ENCODE measurements around the gene DBNDD1. TPM values are rescaled to one million over a fixed set of nuclear protein-coding genes. Genes with fewer than 3 reads are reported as not detected.

Gene DBNDD1
- total RNA-seq, 2 experiments from 2014 or later, result 0.52 to 0.96 TPM

- Mint-ChIP-seq H3K9me3 (no peaks in the 10 kb centered on the region), H3K36me3 (ENCODE audit: low read depth) (no peaks in the 10 kb centered on the region), H3K4me3 (no peak overlapping the region), H3K4me1 (ENCODE audit: low read depth) (peaks cover 15% of the 10 kb centered on the region), H3K27me3 (no peaks in the 10 kb centered on the region), H3K27ac (no peak overlapping the region)
- CTCF ChIA-PET, result interaction anchor here (1.8 kb wide), 1 partner anchor 14 kb away, joined by 5 read pairs; no protein-coding TSS in a partner anchor
- ATAC-seq, result no peak
- POLR2A ChIA-PET, result no interaction called here
- intact Hi-C loops (cut with micrococcal nuclease), result no loop called here
- TF ChIP-seq, protein P1, sequence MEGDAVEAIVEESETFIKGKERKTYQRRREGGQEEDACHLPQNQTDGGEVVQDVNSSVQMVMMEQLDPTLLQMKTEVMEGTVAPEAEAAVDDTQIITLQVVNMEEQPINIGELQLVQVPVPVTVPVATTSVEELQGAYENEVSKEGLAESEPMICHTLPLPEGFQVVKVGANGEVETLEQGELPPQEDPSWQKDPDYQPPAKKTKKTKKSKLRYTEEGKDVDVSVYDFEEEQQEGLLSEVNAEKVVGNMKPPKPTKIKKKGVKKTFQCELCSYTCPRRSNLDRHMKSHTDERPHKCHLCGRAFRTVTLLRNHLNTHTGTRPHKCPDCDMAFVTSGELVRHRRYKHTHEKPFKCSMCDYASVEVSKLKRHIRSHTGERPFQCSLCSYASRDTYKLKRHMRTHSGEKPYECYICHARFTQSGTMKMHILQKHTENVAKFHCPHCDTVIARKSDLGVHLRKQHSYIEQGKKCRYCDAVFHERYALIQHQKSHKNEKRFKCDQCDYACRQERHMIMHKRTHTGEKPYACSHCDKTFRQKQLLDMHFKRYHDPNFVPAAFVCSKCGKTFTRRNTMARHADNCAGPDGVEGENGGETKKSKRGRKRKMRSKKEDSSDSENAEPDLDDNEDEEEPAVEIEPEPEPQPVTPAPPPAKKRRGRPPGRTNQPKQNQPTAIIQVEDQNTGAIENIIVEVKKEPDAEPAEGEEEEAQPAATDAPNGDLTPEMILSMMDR (IDR thresholded peaks at IDR 0.05), result no peak
- no peak for DNase-seq
Measured at GRCh38 chr16:90005956-90006663, 13.1 kb downstream of the DBNDD1 start.

GRCh38 chr16:90004577-90004976 lies 14.7 kb downstream of the DBNDD1 start:
- intact Hi-C loops (cut with micrococcal nuclease), result no loop called here

GRCh38 chr16:90002759-90003158 lies 16.5 kb downstream of the DBNDD1 start:
- intact Hi-C loops (cut with micrococcal nuclease), result no loop called here
- ChIA-PET POLR2A (no interaction called here), CTCF (no interaction called here)
- ATAC-seq (no peak), DNase-seq (no peak)
- Mint-ChIP-seq H3K36me3 (ENCODE audit: low read depth) (peaks cover 1% of the 10 kb centered on the region), H3K9me3 (no peaks in the 10 kb centered on the region), H3K4me3 (no peak overlapping the region), H3K27ac (no peak overlapping the region), H3K4me1 (ENCODE audit: low read depth) (no peaks in the 10 kb centered on the region), H3K27me3 (no peaks in the 10 kb centered on the region)
- TF ChIP-seq, protein P1 (IDR thresholded peaks at IDR 0.05), result no peak

More at GRCh38 chr16:90004577-90004976, 14.7 kb downstream of the DBNDD1 start:
- DNase-seq, result no peak
- no peak overlapping the region for H3K27ac Mint-ChIP-seq
- peaks cover 11% of the 10 kb centered on the region for H3K4me1 Mint-ChIP-seq (ENCODE audit: low read depth)
- no peaks in the 10 kb centered on the region for H3K36me3 Mint-ChIP-seq (ENCODE audit: low read depth)
- ChIA-PET POLR2A (interaction anchor here (0.9 kb wide), 1 partner anchor 11 kb away, joined by 5 read pairs; no protein-coding TSS in a partner anchor), CTCF (interaction anchor here (1.8 kb wide), 1 partner anchor 16 kb away, joined by 5 read pairs; no protein-coding TSS in a partner anchor)
- H3K9me3 Mint-ChIP-seq, result no peaks in the 10 kb centered on the region
- ATAC-seq, result no peak
- no peaks in the 10 kb centered on the region for H3K27me3 Mint-ChIP-seq
- TF ChIP-seq, protein P1 (IDR thresholded peaks at IDR 0.05), result no peak
- no peak overlapping the region for H3K4me3 Mint-ChIP-seq

DNA sequence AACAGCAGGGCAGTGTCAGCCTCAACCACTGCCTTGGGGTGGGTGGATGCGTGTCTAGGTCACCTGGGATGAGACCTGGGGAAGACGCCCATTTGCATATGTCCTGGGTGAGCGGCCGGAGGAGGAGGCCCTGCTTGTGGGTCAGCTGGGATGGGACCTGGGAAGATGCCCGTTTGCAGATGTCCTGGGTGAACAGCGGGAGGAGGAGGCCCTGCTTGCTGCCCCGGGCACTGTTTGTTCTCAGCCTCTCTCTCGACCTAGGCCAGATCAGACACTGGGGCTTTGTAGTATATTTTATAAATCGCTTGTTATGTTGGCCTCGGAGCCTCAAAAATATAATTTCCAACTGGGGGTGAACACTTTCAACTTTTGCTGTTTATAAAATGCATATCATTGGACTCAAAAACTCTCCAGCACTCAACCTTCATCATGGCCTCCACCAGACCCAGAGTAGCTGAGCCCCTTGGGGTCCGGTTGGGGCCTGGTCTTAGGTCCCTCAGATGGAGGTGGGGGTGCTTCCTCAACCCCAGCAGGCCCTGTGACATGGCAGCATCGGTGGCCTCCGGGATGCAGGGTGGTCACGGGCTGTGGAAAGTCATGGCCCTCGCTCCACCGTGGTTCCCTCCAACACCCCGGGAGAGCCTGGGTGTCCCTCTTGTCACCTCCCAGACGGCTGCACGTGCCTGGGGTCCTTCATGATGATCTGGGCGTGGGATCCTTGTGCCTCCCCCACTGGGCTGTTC lies 17.3 kb downstream of the DBNDD1 start:
- TF ChIP-seq, protein P1 (IDR thresholded peaks at IDR 0.05), result no peak
- no peaks in the 10 kb centered on the region for H3K9me3 Mint-ChIP-seq
- no peak overlapping the region for H3K27ac Mint-ChIP-seq
- CTCF ChIA-PET, result interaction anchor here (1.1 kb wide), 1 partner anchor 17 kb away, joined by 3 read pairs; the partner anchor contains the start of gene DBNDD1
- no peaks in the 10 kb centered on the region for H3K27me3 Mint-ChIP-seq
- no peak overlapping the region for H3K4me3 Mint-ChIP-seq
- no peaks in the 10 kb centered on the region for H3K4me1 Mint-ChIP-seq (ENCODE audit: low read depth)
- no peak for ATAC-seq
- H3K36me3 Mint-ChIP-seq (ENCODE audit: low read depth), result peaks cover 5% of the 10 kb centered on the region
- no peak for DNase-seq
- intact Hi-C loops (cut with micrococcal nuclease), result no loop called here
- POLR2A ChIA-PET, result no interaction called here
